Tibial nerve (tissue), 4 donors: ENCODE measurements around the gene DLST. TPM values are rescaled to one million over a fixed set of nuclear protein-coding genes. Genes with fewer than 3 reads are reported as not detected.

Source experiments
- DNase-seq, 2 donors: peaks; one replicate each; pipeline ENCODE4 v3.0.0-alpha.2; 2019; ENCODE audit warnings: low spot score in 2 of 2
- H3K27ac ChIP-seq, 4 donors: fragments of 200-600 bp; sonication (generic) in 3 of 4; one replicate each; pipeline ENCODE4 v1.5.1; 2017 to 2019; ENCODE audit warnings: mild to moderate bottlenecking in 1 of 4
- H3K27me3 ChIP-seq, 2 donors: fragments of 200-600 bp; sonication (generic) in 1 of 2; one replicate each; pipeline versions ENCODE4 v1.5.1 to v1.6.0; 2017 to 2019
- H3K36me3 ChIP-seq, 3 donors: fragments of 200-600 bp; sonication (generic); one replicate each; pipeline ENCODE4 v1.5.1; 2018 to 2019
- H3K4me1 ChIP-seq, 4 donors: fragments of 200-600 bp; sonication (generic) in 3 of 4; one replicate each; pipeline ENCODE4 v1.5.1; 2017 to 2019
- H3K4me3 ChIP-seq, 4 donors: fragments of 200-600 bp; sonication (generic) in 3 of 4; one replicate each; pipeline ENCODE4 v1.5.1; 2017 to 2019; ENCODE audit warnings: mild to moderate bottlenecking in 1 of 4, moderate library complexity in 1 of 4
- H3K9me3 ChIP-seq, 4 donors: fragments of 200-600 bp; sonication (generic) in 3 of 4; one replicate each; pipeline ENCODE4 v1.5.1; 2017 to 2019
- CTCF ChIP-seq, 5 experiments: fragments of 200-600 bp in 3 of 5; fragments of 450-650 bp in 2 of 5; sonication (generic) in 3 of 5; IDR thresholded peaks; one replicate each; pipeline ENCODE4 v1.5.1; 2016 to 2019; ENCODE audit warnings: antibody characterized with exemption in 5 of 5, mild to moderate bottlenecking in 3 of 5, moderate library complexity in 2 of 5
- EP300 ChIP-seq, 2 donors: sonication (generic); formaldehyde crosslinking; IDR thresholded peaks; one replicate each; pipeline ENCODE4 v1.6.1; 2017; ENCODE audit warnings: antibody characterized with exemption in 2 of 2, mild to moderate bottlenecking in 1 of 2
- POLR2A ChIP-seq, 2 donors: fragments of 450-650 bp; IDR thresholded peaks; one replicate each; pipeline ENCODE4 v1.6.1; 2017; ENCODE audit warnings: antibody characterized with exemption in 2 of 2, mild to moderate bottlenecking in 2 of 2, moderate library complexity in 2 of 2
- whole genome bisulfite sequencing, 2 donors: methylation state at CpG; one replicate each; pipeline ENCODE4 v1.1.5; 2018; 5-methylcytosine and 5-hydroxymethylcytosine counted together
- total RNA-seq, 4 donors: library from RNA; depleted of rRNA; stranded (reverse); fragments of >200 nt; gene quantifications; one replicate each; pipeline ENCODE4 v1.1.0, GENCODE V29; 2016

DLST gene
- total RNA-seq, 4 donors from 2014 or later = 73.5 to 94.8 (median 87.2) TPM

GRCh38 chr14:74949191-74949601 is 67.5 kb downstream of the DLST start:
- Histone ChIP-seq H3K4me3 (no peak overlapping the region), H3K9me3 (no peaks in the 10 kb centered on the region), H3K27ac (no peak overlapping the region), H3K27me3 (no peaks in the 10 kb centered on the region), H3K4me1 (peaks cover 0 to 35% (median 4%) of the 10 kb centered on the region in 4 donors), H3K36me3 (peaks cover 0 to 15% (median 0%) of the 10 kb centered on the region in 3 donors)
- TF ChIP-seq POLR2A (IDR thresholded peaks at IDR 0.05) = no peak
- TF ChIP-seq EP300 (IDR thresholded peaks at IDR 0.05) = no peak
- no peak for TF ChIP-seq CTCF (IDR thresholded peaks at IDR 0.05)
- WGBS, 2 donors = 81 to 94% methylated on average over 9 to 14 of the region's 16 CpGs
- no peak for DNase-seq

GRCh38 chr14:74949859-74950573 is 68.3 kb downstream of the DLST start:
- peaks cover 0 to 44% (median 11%) of the 10 kb centered on the region in 4 donors for H3K4me1 ChIP-seq
- H3K27ac ChIP-seq = no peak overlapping the region
- no peak overlapping the region for H3K4me3 ChIP-seq
- no peaks in the 10 kb centered on the region for H3K27me3 ChIP-seq
- 83 to 84% methylated on average over 17 of the region's 17 CpGs for WGBS, 2 donors
- H3K9me3 ChIP-seq = no peaks in the 10 kb centered on the region
- no peak for DNase-seq
- H3K36me3 ChIP-seq = peaks cover 0 to 15% (median 0%) of the 10 kb centered on the region in 3 donors
- TF ChIP-seq POLR2A (IDR thresholded peaks at IDR 0.05) (no peak), EP300 (IDR thresholded peaks at IDR 0.05) (no peak), CTCF (IDR thresholded peaks at IDR 0.05) (no peak)

DNA sequence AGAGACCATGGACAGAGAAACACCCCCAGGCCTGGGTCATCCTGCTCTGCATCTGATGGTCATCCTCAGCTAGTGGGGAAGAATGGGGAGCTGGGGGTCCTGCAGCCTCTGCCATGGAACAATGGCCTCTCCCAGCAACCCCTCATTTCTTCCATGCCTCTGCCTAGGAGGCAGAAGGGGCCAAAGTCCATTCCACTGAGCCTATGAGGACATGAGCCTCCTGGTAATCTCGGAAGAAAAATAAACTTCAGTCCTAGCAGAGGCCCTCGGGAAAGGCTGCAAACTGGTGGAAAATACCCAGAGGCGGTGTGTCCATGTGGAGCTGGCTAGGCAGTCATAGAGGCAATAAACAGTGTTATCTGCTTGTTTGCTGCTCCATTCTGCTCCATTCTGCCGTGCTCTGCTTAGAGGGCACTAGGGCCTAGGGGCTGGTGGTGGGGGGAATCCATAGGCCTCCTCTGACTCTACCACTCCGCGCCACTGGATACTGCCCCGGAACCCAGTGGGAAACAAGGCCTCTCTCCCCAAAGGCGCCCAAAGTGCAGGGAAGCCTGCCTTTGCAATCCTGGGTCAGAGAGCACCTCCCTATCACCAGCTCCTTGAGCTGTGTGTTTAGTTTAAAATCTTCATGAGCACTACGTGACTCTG is 69.2 kb downstream of the DLST start:
- WGBS, 2 donors = 82% methylated on average over 9 of the region's 9 CpGs

DNA sequence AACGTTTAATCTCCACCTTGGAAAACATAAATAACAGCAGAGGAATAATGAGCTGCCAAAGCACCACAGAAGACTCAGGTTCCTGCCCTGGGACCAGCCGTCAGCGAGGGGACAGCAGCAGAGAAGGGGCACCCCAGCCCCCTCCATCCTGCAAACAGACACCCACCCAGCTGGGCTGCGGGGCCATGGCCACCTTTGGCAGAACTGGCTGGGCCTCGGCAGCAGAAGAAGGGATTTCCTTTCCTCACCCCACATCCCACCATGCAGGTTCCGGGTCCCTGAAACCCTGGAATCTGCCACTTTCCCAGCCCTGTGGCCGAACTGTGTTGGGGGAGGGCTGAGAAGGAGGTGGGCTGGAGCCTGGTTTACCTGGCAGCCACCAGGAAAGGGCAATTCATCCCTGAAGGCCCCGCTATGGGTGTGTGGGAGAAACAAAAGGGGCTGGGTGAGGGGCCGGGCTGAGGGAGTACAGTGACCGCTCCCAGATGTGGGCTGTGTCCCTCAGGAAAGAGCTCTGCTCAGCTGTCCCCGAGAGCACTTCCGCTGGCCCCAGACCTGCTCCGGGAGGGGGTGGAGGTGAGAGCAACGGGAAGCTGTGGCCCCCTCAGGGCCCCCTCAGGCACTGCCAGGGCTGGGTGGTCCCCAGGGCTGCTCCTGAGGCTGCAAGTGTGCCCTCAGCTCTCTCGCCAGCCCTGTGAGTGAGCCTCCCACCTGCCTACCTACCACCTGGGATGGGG is 69.9 kb downstream of the DLST start:
- no peak for TF ChIP-seq POLR2A (IDR thresholded peaks at IDR 0.05)
- no peak for TF ChIP-seq CTCF (IDR thresholded peaks at IDR 0.05)
- TF ChIP-seq EP300 (IDR thresholded peaks at IDR 0.05) = no peak
- peaks cover 0 to 52% (median 14%) of the 10 kb centered on the region in 4 donors for H3K4me1 ChIP-seq
- H3K27ac ChIP-seq = peak overlapping the region in 1 of 4 donors; percentile 11
- DNase-seq = no peak
- no peaks in the 10 kb centered on the region for H3K27me3 ChIP-seq
- H3K9me3 ChIP-seq = no peaks in the 10 kb centered on the region
- peak overlapping the region in 1 of 4 donors; percentile 60 for H3K4me3 ChIP-seq
- WGBS, 2 donors = 57 to 70% methylated on average over 12 to 15 of the region's 15 CpGs
- H3K36me3 ChIP-seq = peaks cover 0 to 15% (median 0%) of the 10 kb centered on the region in 3 donors

More for the DNA sequence above, 69.2 kb downstream of the DLST start:
- no peak overlapping the region for H3K4me3 ChIP-seq
- H3K4me1 ChIP-seq = peaks cover 0 to 53% (median 14%) of the 10 kb centered on the region in 4 donors
- TF ChIP-seq POLR2A (IDR thresholded peaks at IDR 0.05) = no peak
- no peak for TF ChIP-seq CTCF (IDR thresholded peaks at IDR 0.05)
- no peak for TF ChIP-seq EP300 (IDR thresholded peaks at IDR 0.05)
- no peak for DNase-seq
- H3K9me3 ChIP-seq = no peaks in the 10 kb centered on the region
- no peak overlapping the region for H3K27ac ChIP-seq
- H3K27me3 ChIP-seq = no peaks in the 10 kb centered on the region
- H3K36me3 ChIP-seq = peaks cover 0 to 15% (median 0%) of the 10 kb centered on the region in 3 donors
